ENCODE results near the gene HRH2.
A peak's percentile ranks its signal among the peaks of the same experiment; 100 is the strongest.

HRH2 gene

GRCh38 chr5:175670372-175670771 is 12.5 kb downstream of the HRH2 start:
- in situ Hi-C loops (cut with MboI; ENCODE audit: low pct_unique_long_range_greater_than_20kb, low sequenced_read_pairs): no loop called here
- DNase-seq: no peak

- in situ Hi-C loops (cut with MboI; ENCODE audit: low pct_unique_long_range_greater_than_20kb, low sequenced_read_pairs): no loop called here
- DNase-seq: peak; percentile 88
Measured at GRCh38 chr5:175671013-175671412, 13.1 kb downstream of the HRH2 start.

GRCh38 chr5:175672976-175673648 is 15.2 kb downstream of the HRH2 start:
- in situ Hi-C loops (cut with MboI; ENCODE audit: low pct_unique_long_range_greater_than_20kb, low sequenced_read_pairs): no loop called here
- no peak for DNase-seq

GRCh38 chr5:175674731-175675346 is 17.0 kb downstream of the HRH2 start:
- no peak for DNase-seq
- in situ Hi-C loops (cut with MboI; ENCODE audit: low pct_unique_long_range_greater_than_20kb, low sequenced_read_pairs): no loop called here

GRCh38 chr5:175675873-175676272 is 18.0 kb downstream of the HRH2 start:
- no peak for DNase-seq
- in situ Hi-C loops (cut with MboI; ENCODE audit: low pct_unique_long_range_greater_than_20kb, low sequenced_read_pairs): no loop called here

- DNase-seq: no peak
Measured at GRCh38 chr5:175677571-175677970, 19.7 kb downstream of the HRH2 start.

GRCh38 chr5:175678074-175678473 is 20.2 kb downstream of the HRH2 start:
- no peak for DNase-seq
- in situ Hi-C loops (cut with MboI; ENCODE audit: low pct_unique_long_range_greater_than_20kb, low sequenced_read_pairs): no loop called here

More at GRCh38 chr5:175677571-175677970, 19.7 kb downstream of the HRH2 start:
- in situ Hi-C loops (cut with MboI; ENCODE audit: low pct_unique_long_range_greater_than_20kb, low sequenced_read_pairs): no loop called here

- in situ Hi-C loops (cut with MboI; ENCODE audit: low pct_unique_long_range_greater_than_20kb, low sequenced_read_pairs): no loop called here
- no peak for DNase-seq
Measured at GRCh38 chr5:175679411-175679810, 21.5 kb downstream of the HRH2 start.

- in situ Hi-C loops (cut with MboI; ENCODE audit: low pct_unique_long_range_greater_than_20kb, low sequenced_read_pairs): no loop called here
- DNase-seq: no peak
Measured at GRCh38 chr5:175680020-175680419, 22.1 kb downstream of the HRH2 start.

GRCh38 chr5:175680463-175680862 is 22.6 kb downstream of the HRH2 start:
- no peak for DNase-seq
- in situ Hi-C loops (cut with MboI; ENCODE audit: low pct_unique_long_range_greater_than_20kb, low sequenced_read_pairs): no loop called here

GRCh38 chr5:175681045-175681967 is 23.4 kb downstream of the HRH2 start:
- in situ Hi-C loops (cut with MboI; ENCODE audit: low pct_unique_long_range_greater_than_20kb, low sequenced_read_pairs): no loop called here
- no peak for DNase-seq

- in situ Hi-C loops (cut with MboI; ENCODE audit: low pct_unique_long_range_greater_than_20kb, low sequenced_read_pairs): no loop called here
- DNase-seq: no peak
Measured at GRCh38 chr5:175681968-175682340, 24.1 kb downstream of the HRH2 start.

GRCh38 chr5:175682664-175683063 is 24.8 kb downstream of the HRH2 start:
- no peak for DNase-seq
- in situ Hi-C loops (cut with MboI; ENCODE audit: low pct_unique_long_range_greater_than_20kb, low sequenced_read_pairs): no loop called here

- no peak for DNase-seq
- in situ Hi-C loops (cut with MboI; ENCODE audit: low pct_unique_long_range_greater_than_20kb, low sequenced_read_pairs): no loop called here
Measured at GRCh38 chr5:175683231-175683630, 25.4 kb downstream of the HRH2 start.

GRCh38 chr5:175683921-175684320 is 26.1 kb downstream of the HRH2 start:
- DNase-seq: no peak
- in situ Hi-C loops (cut with MboI; ENCODE audit: low pct_unique_long_range_greater_than_20kb, low sequenced_read_pairs): no loop called here

- DNase-seq: no peak
- in situ Hi-C loops (cut with MboI; ENCODE audit: low pct_unique_long_range_greater_than_20kb, low sequenced_read_pairs): no loop called here
Measured at GRCh38 chr5:175684931-175685330, 27.1 kb downstream of the HRH2 start.

- in situ Hi-C loops (cut with MboI; ENCODE audit: low pct_unique_long_range_greater_than_20kb, low sequenced_read_pairs): no loop called here
- DNase-seq: no peak
Measured at GRCh38 chr5:175685701-175686350, 28.0 kb downstream of the HRH2 start.

GRCh38 chr5:175686396-175686795 is 28.5 kb downstream of the HRH2 start:
- no peak for DNase-seq
- in situ Hi-C loops (cut with MboI; ENCODE audit: low pct_unique_long_range_greater_than_20kb, low sequenced_read_pairs): no loop called here

GRCh38 chr5:175686826-175687225 is 29.0 kb downstream of the HRH2 start:
- in situ Hi-C loops (cut with MboI; ENCODE audit: low pct_unique_long_range_greater_than_20kb, low sequenced_read_pairs): no loop called here
- no peak for DNase-seq

All from KBM-7 (cell line).